Inferior parietal cortex (tissue), 1 donor: ENCODE measurements around the gene ACTBL2.
"Not testable (repeated sequence)": the region's sequence is repeated elsewhere in the genome, so short reads cannot be mapped to it uniquely, and the experiment has no call there.

ENCODE experiments used
- DNase-seq: peaks from one replicate; pipeline ENCODE4 v3.0.0-alpha.2; 2016; ENCODE audit errors: extremely low spot score

The ACTBL2 gene

GRCh38 chr5:57494104-57495098 is 11.8 kb upstream of the ACTBL2 start:
- peak; percentile 58 for DNase-seq

GRCh38 chr5:57493034-57493433 is 10.4 kb upstream of the ACTBL2 start:
- DNase-seq, result no peak

- DNase-seq, result peak; percentile 34
Measured at GRCh38 chr5:57492632-57493031, 10.0 kb upstream of the ACTBL2 start.

GRCh38 chr5:57491369-57491965 is 8.9 kb upstream of the ACTBL2 start:
- DNase-seq, result no peak

GRCh38 chr5:57488215-57488955 is 5.8 kb upstream of the ACTBL2 start:
- no peak for DNase-seq

- no peak for DNase-seq
Measured at GRCh38 chr5:57486027-57486602, 3.5 kb upstream of the ACTBL2 start.

GRCh38 chr5:57478826-57479225 is 3.8 kb downstream of the ACTBL2 start:
- no peak for DNase-seq

GRCh38 chr5:57476601-57477056 is 6.0 kb downstream of the ACTBL2 start:
- no peak for DNase-seq

- no peak for DNase-seq
Measured at GRCh38 chr5:57470339-57470738, 12.3 kb downstream of the ACTBL2 start.

- DNase-seq, result no peak
Measured at GRCh38 chr5:57468481-57469163, 14.0 kb downstream of the ACTBL2 start.

GRCh38 chr5:57466544-57466943 is 16.1 kb downstream of the ACTBL2 start:
- no peak for DNase-seq

GRCh38 chr5:57460056-57460455 is 22.6 kb downstream of the ACTBL2 start:
- DNase-seq, result not testable (repeated sequence)

GRCh38 chr5:57458443-57458842 is 24.2 kb downstream of the ACTBL2 start:
- DNase-seq, result no peak

- no peak for DNase-seq
Measured at GRCh38 chr5:57456531-57457135, 26.0 kb downstream of the ACTBL2 start.

GRCh38 chr5:57455511-57456455 is 26.8 kb downstream of the ACTBL2 start:
- DNase-seq, result no peak

- DNase-seq, result no peak
Measured at GRCh38 chr5:57454896-57455295, 27.7 kb downstream of the ACTBL2 start.

- DNase-seq, result no peak
Measured at GRCh38 chr5:57453728-57454127, 28.9 kb downstream of the ACTBL2 start.

- no peak for DNase-seq
Measured at GRCh38 chr5:57452885-57453284, 29.7 kb downstream of the ACTBL2 start.

- no peak for DNase-seq
Measured at GRCh38 chr5:57450991-57451876, 31.4 kb downstream of the ACTBL2 start.
